Measurements from ENCODE around the gene ZNF609. TPM values are rescaled to one million over a fixed set of nuclear protein-coding genes. Genes with fewer than 3 reads are reported as not detected.
"Not testable (repeated sequence)": the region's sequence is repeated elsewhere in the genome, so short reads cannot be mapped to it uniquely, and the experiment has no call there.

ZNF609 gene
- total RNA-seq, 1 experiment from 2014 or later = 31.0 TPM

GRCh38 chr15:64604319-64604718 lies 143.9 kb downstream of the ZNF609 start:
- TF ChIP-seq, protein P1, sequence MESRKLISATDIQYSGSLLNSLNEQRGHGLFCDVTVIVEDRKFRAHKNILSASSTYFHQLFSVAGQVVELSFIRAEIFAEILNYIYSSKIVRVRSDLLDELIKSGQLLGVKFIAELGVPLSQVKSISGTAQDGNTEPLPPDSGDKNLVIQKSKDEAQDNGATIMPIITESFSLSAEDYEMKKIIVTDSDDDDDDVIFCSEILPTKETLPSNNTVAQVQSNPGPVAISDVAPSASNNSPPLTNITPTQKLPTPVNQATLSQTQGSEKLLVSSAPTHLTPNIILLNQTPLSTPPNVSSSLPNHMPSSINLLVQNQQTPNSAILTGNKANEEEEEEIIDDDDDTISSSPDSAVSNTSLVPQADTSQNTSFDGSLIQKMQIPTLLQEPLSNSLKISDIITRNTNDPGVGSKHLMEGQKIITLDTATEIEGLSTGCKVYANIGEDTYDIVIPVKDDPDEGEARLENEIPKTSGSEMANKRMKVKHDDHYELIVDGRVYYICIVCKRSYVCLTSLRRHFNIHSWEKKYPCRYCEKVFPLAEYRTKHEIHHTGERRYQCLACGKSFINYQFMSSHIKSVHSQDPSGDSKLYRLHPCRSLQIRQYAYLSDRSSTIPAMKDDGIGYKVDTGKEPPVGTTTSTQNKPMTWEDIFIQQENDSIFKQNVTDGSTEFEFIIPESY (IDR thresholded peaks at IDR 0.05; ENCODE audit: extremely low read depth, insufficient replicate concordance, low read length) = no peak
- no peak for TF ChIP-seq MAX (IDR thresholded peaks at IDR 0.05)
- TF ChIP-seq, protein P2, sequence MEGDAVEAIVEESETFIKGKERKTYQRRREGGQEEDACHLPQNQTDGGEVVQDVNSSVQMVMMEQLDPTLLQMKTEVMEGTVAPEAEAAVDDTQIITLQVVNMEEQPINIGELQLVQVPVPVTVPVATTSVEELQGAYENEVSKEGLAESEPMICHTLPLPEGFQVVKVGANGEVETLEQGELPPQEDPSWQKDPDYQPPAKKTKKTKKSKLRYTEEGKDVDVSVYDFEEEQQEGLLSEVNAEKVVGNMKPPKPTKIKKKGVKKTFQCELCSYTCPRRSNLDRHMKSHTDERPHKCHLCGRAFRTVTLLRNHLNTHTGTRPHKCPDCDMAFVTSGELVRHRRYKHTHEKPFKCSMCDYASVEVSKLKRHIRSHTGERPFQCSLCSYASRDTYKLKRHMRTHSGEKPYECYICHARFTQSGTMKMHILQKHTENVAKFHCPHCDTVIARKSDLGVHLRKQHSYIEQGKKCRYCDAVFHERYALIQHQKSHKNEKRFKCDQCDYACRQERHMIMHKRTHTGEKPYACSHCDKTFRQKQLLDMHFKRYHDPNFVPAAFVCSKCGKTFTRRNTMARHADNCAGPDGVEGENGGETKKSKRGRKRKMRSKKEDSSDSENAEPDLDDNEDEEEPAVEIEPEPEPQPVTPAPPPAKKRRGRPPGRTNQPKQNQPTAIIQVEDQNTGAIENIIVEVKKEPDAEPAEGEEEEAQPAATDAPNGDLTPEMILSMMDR (IDR thresholded peaks at IDR 0.05 in 2 of 3, conservative IDR thresholded peaks at IDR 0.05 in 1 of 3; ENCODE audit: borderline replicate concordance in 1 of 3, insufficient read depth in 1 of 3, low read depth in 2 of 3, low read length in 2 of 3) = no peak
- no peak for TF ChIP-seq POLR2A (IDR thresholded peaks at IDR 0.05; ENCODE audit: borderline replicate concordance, extremely low read depth, insufficient read depth, insufficient read length)
- TF ChIP-seq EZH2 (IDR thresholded peaks at IDR 0.05) = no peak
- Histone ChIP-seq H3K36me3 (ENCODE audit: control insufficient read depth in 1 of 2, insufficient read depth in 2 of 2, low read length in 2 of 2) (no peaks in the 10 kb centered on the region), H3K9me2 (ENCODE audit: insufficient read depth) (no peaks in the 10 kb centered on the region), H3K27ac (ENCODE audit: low read depth, low read length) (no peak overlapping the region), H3K27me3 (ENCODE audit: insufficient read depth, low read length) (no peaks in the 10 kb centered on the region), H2AFZ (ENCODE audit: low read depth, low read length, poor library complexity, severe bottlenecking) (no peak overlapping the region), H3K9ac (ENCODE audit: low read length) (no peak overlapping the region), H4K20me1 (ENCODE audit: insufficient read depth) (0 out of 2 replicates have a peak, but pooled peaks cover 2% of the 10 kb centered on the region), H3K9me3 (ENCODE audit: control insufficient read depth in 1 of 2, insufficient read depth in 1 of 2, low read depth in 1 of 2, low read length in 2 of 2) (no peaks in the 10 kb centered on the region), H3K4me1 (ENCODE audit: control insufficient read depth in 1 of 2, insufficient read depth in 2 of 2, low read length in 2 of 2) (peaks cover 11 to 12% of the 10 kb centered on the region in 2 experiments), H3K4me3 (replicated peaks in 1 of 2; ENCODE audit: low read depth in 1 of 2, low read length in 2 of 2) (no peak overlapping the region), H3K4me2 (ENCODE audit: low read length) (no peak overlapping the region), H3K79me2 (ENCODE audit: insufficient read depth, low read length) (peaks cover 32% of the 10 kb centered on the region; the same call in 1 of the 2 replicates)
- ChIA-PET RAD21 (ENCODE audit: low non-redundant PET in 1 of 2, low total read pairs in 2 of 2, uncharacterized antibody in 2 of 2, unreplicated experiment in 2 of 2) (no interaction called here), CTCF (no interaction called here), POLR2A (no interaction called here)
- BruUV-seq (replicated peaks) = no TSS peak
- ATAC-seq = no peak
- intact Hi-C loops (cut with micrococcal nuclease) = no loop called here
- DNase-seq (ENCODE audit: low read depth, low spot score) = no peak

- POLR2A ChIA-PET = interaction anchor here (0.6 kb wide), 1 partner anchor 56 kb away, joined by 3 read pairs; no protein-coding TSS in a partner anchor
- peaks cover 16% of the 10 kb centered on the region for H3K79me2 ChIP-seq (ENCODE audit: insufficient read depth, low read length)
Measured at GRCh38 chr15:64607416-64607815, 147.0 kb downstream of the ZNF609 start.

More at GRCh38 chr15:64607416-64607815, 147.0 kb downstream of the ZNF609 start:
- H3K9ac ChIP-seq (ENCODE audit: low read length); H3K9me3 ChIP-seq (ENCODE audit: control insufficient read depth in 1 of 2, insufficient read depth in 1 of 2, low read depth in 1 of 2, low read length in 2 of 2); H3K36me3 ChIP-seq (ENCODE audit: control insufficient read depth in 1 of 2, insufficient read depth in 2 of 2, low read length in 2 of 2); H4K20me1 ChIP-seq (ENCODE audit: insufficient read depth); intact Hi-C loops (cut with micrococcal nuclease); RAD21 ChIA-PET (ENCODE audit: low non-redundant PET in 1 of 2, low total read pairs in 2 of 2, uncharacterized antibody in 2 of 2, unreplicated experiment in 2 of 2); DNase-seq (ENCODE audit: low read depth, low spot score); ATAC-seq; H3K4me1 ChIP-seq (ENCODE audit: control insufficient read depth in 1 of 2, insufficient read depth in 2 of 2, low read length in 2 of 2); H3K27me3 ChIP-seq (ENCODE audit: insufficient read depth, low read length); H2AFZ ChIP-seq (ENCODE audit: low read depth, low read length, poor library complexity, severe bottlenecking); H3K27ac ChIP-seq (ENCODE audit: low read depth, low read length); H3K9me2 ChIP-seq (ENCODE audit: insufficient read depth); H3K4me3 ChIP-seq (replicated peaks in 1 of 2; ENCODE audit: low read depth in 1 of 2, low read length in 2 of 2); H3K4me2 ChIP-seq (ENCODE audit: low read length); BruUV-seq (replicated peaks): not testable (repeated sequence)
- CTCF ChIA-PET = interaction anchor here (0.6 to 0.7 kb wide), 2 partner anchors 8 to 9 kb away, joined by 3 to 4 read pairs; no protein-coding TSS in a partner anchor
